ENCODE results near the gene OBP2A. TPM values are rescaled to one million over a fixed set of nuclear protein-coding genes. Genes with fewer than 3 reads are reported as not detected.

The OBP2A gene
- total RNA-seq, 1 experiment from 2014 or later: not detected

- no peak for TF ChIP-seq CTCF (conservative IDR thresholded peaks at IDR 0.05)
- H3K9me3 Mint-ChIP-seq: peaks cover 6 to 9% of the 10 kb centered on the region in 2 experiments
- Histone ChIP-seq H2AFZ (ENCODE audit: low read length) (no peak overlapping the region), H3K4me1 (ENCODE audit: insufficient read depth, low read length) (no peaks in the 10 kb centered on the region), H3K9me3 (ENCODE audit: control insufficient read depth, low read depth, low read length) (no peaks in the 10 kb centered on the region), H3K27ac (ENCODE audit: insufficient read length, low read depth, low read length) (no peak overlapping the region), H3K27me3 (ENCODE audit: insufficient read depth, low read length) (no peaks in the 10 kb centered on the region), H3K56ac (ENCODE audit: insufficient read length, low read depth, low read length) (no peak overlapping the region), H4K20me1 (ENCODE audit: control insufficient read depth, insufficient read depth, insufficient read length) (no peaks in the 10 kb centered on the region), H3K4ac (ENCODE audit: low read depth, low read length) (no peak overlapping the region), H4K5ac (ENCODE audit: insufficient read length, low read depth, low read length) (no peak overlapping the region), H2BK120ac (ENCODE audit: low read depth, low read length, poor library complexity, severe bottlenecking) (no peak overlapping the region), H3K79me2 (ENCODE audit: insufficient read depth, low read length) (no peaks in the 10 kb centered on the region), H4K91ac (ENCODE audit: insufficient read length, low read depth, low read length) (no peak overlapping the region), H3K18ac (ENCODE audit: insufficient read length, low read depth, low read length) (no peak overlapping the region), H2BK15ac (ENCODE audit: low read depth, low read length) (no peak overlapping the region), H3T11ph (ENCODE audit: low read length) (no peak overlapping the region), H2BK20ac (ENCODE audit: low read depth, low read length, poor library complexity, severe bottlenecking) (no peak overlapping the region), H3K14ac (ENCODE audit: insufficient read depth, low read length) (no peak overlapping the region), H3K9ac (ENCODE audit: extremely low read depth, insufficient read length, low read length) (no peak overlapping the region), H2BK12ac (ENCODE audit: insufficient read length, low read depth, low read length) (no peak overlapping the region), H3K23ac (ENCODE audit: insufficient read length, low read depth, low read length) (no peak overlapping the region), H4K8ac (replicated peaks; ENCODE audit: insufficient read length, low read depth, low read length) (no peak overlapping the region), H2BK5ac (ENCODE audit: insufficient read length, low read length) (no peak overlapping the region), H2AK5ac (ENCODE audit: insufficient read length, low read length) (no peak overlapping the region), H3K79me1 (ENCODE audit: insufficient read depth, low read depth, low read length, poor library complexity, severe bottlenecking) (no peaks in the 10 kb centered on the region), H3K4me2 (ENCODE audit: insufficient read depth, insufficient read length, low read length) (no peak overlapping the region), H3K23me2 (ENCODE audit: insufficient read length, low read depth, low read length, poor library complexity, severe bottlenecking) (no peaks in the 10 kb centered on the region)
- H3K4me3 Mint-ChIP-seq: no peak overlapping the region
- no peak for DNase-seq
- peaks cover 0 to 2% of the 10 kb centered on the region in 2 experiments; a peak in 2 of 4 replicates for H3K4me1 Mint-ChIP-seq
- peak overlapping the region in 2 of 3 experiments; percentile 44 to 57; a peak in 1 of 7 replicates for H3K27ac Mint-ChIP-seq
- H3K36me3 Mint-ChIP-seq (ENCODE audit: insufficient read depth in 1 of 3, low read depth in 3 of 3): peaks cover 0 to 3% (median 0%) of the 10 kb centered on the region in 3 experiments; a peak in 1 of 7 replicates
- no CpG with 5 or more reads among the region's 16 CpGs for WGBS (ENCODE audit: extremely low coverage, insufficient read length, low lambda C conversion rate)
- H3K27me3 Mint-ChIP-seq (ENCODE audit: low read depth): peaks cover 15% of the 10 kb centered on the region
Measured at GRCh38 chr9:135583688-135584011, 37.7 kb downstream of the OBP2A start.
